Measurements from ENCODE around the gene MMP2.

- no peak for TF ChIP-seq CTCF (conservative IDR thresholded peaks at IDR 0.05 in 1 of 2, IDR thresholded peaks at IDR 0.05 in 1 of 2; ENCODE audit: low read depth in 1 of 2, low read length in 2 of 2)
- no peak for TF ChIP-seq EZH2 (IDR thresholded peaks at IDR 0.05; ENCODE audit: low read length, missing control alignments)
Observed at GRCh38 chr16:55508271-55508921, 29.4 kb downstream of the MMP2 start.

Measured in fibroblast of lung (primary cell).